Sigmoid colon (tissue), 7 donors: Measurements from ENCODE around the gene FBXL13. TPM values are rescaled to one million over a fixed set of nuclear protein-coding genes. Genes with fewer than 3 reads are reported as not detected.
"Not testable (repeated sequence)": the region's sequence is repeated elsewhere in the genome, so short reads cannot be mapped to it uniquely, and the experiment has no call there.

Experiments used
- DNase-seq: peaks from one replicate; pipeline ENCODE4 v3.0.0-alpha.2; 2019
- H3K27ac ChIP-seq, 4 donors: fragments of 200-600 bp; sonication (generic); one replicate each; pipeline ENCODE4 v1.5.1; 2016 to 2019; ENCODE audit warnings: mild to moderate bottlenecking in 1 of 4
- H3K27me3 ChIP-seq, 3 donors: fragments of 200-600 bp; sonication (generic); one replicate each; pipeline ENCODE4 v1.5.1; 2019; ENCODE audit warnings: mild to moderate bottlenecking in 1 of 3
- H3K36me3 ChIP-seq, 4 donors: fragments of 200-600 bp; sonication (generic); one replicate each; pipeline ENCODE4 v1.5.1; 2016 to 2019
- H3K4me1 ChIP-seq, 4 donors: fragments of 200-600 bp; sonication (generic); one replicate each; pipeline ENCODE4 v1.5.1; 2017 to 2019
- H3K4me3 ChIP-seq, 4 donors: fragments of 200-600 bp; sonication (generic); one replicate each; pipeline ENCODE4 v1.5.1; 2017 to 2019; ENCODE audit warnings: mild to moderate bottlenecking in 2 of 4, moderate library complexity in 1 of 4
- H3K9me3 ChIP-seq, 4 donors: fragments of 200-600 bp in 3 of 4; sonication (generic) in 3 of 4; one replicate each; pipeline versions ENCODE4 v1.5.1 to v1.6.1; 2013 to 2019
- CTCF ChIP-seq, 4 experiments: fragments of 450-650 bp in 3 of 4; fragments of 200-600 bp in 1 of 4; IDR thresholded peaks; one replicate each; pipeline ENCODE4 v1.5.1; 2016 to 2019; ENCODE audit warnings: antibody characterized with exemption in 4 of 4, mild to moderate bottlenecking in 3 of 4, moderate library complexity in 2 of 4
- EP300 ChIP-seq, 4 donors: sonication (generic); formaldehyde crosslinking; IDR thresholded peaks; one replicate each; pipeline ENCODE4 v1.6.1; 2017; ENCODE audit warnings: antibody characterized with exemption in 4 of 4
- POLR2A ChIP-seq, 2 donors: fragments of 450-650 bp; IDR thresholded peaks; one replicate each; pipeline ENCODE4 v1.6.1; 2016; ENCODE audit warnings: antibody characterized with exemption in 2 of 2, mild to moderate bottlenecking in 2 of 2, moderate library complexity in 2 of 2
- POLR2AphosphoS5 ChIP-seq, 4 donors: sonication (generic); formaldehyde crosslinking; IDR thresholded peaks; one replicate each; pipeline ENCODE4 v1.6.1; 2017; ENCODE audit warnings: antibody characterized with exemption in 4 of 4
- WGBS, 2 donors: extraction: QIAGEN DNeasy Blood & Tissue Kit; methylation state at CpG; one replicate each; pipeline ENCODE4 v1.1.7; 2013; 5-methylcytosine and 5-hydroxymethylcytosine counted together
- intact Hi-C: fragments of 100-400 bp; cut with DNase I; formaldehyde crosslinking; loops from one replicate; pipeline ENCODE4 v1.15.1; 2023
- polyA plus RNA-seq, 3 donors: library from polyadenylated mRNA; stranded (reverse); fragments of 200-250 nt; gene quantifications; one replicate each; pipeline ENCODE4 v1.2.3, GENCODE V29; 2013
- total RNA-seq, 4 donors: library from RNA; depleted of rRNA; stranded (reverse); fragments of >200 nt; gene quantifications; one replicate each; pipeline ENCODE4 v1.1.0, GENCODE V29; 2016
- donor health status: healthy with polysubstance abuse.
- donor health status: Bipolar disorder and iron deficiency.
- donor health status: healthy.

The FBXL13 gene
- total and polyA plus RNA-seq, 7 donors, result 0.38 to 3.3 (median 2.5) TPM; not detected in 2

DNA sequence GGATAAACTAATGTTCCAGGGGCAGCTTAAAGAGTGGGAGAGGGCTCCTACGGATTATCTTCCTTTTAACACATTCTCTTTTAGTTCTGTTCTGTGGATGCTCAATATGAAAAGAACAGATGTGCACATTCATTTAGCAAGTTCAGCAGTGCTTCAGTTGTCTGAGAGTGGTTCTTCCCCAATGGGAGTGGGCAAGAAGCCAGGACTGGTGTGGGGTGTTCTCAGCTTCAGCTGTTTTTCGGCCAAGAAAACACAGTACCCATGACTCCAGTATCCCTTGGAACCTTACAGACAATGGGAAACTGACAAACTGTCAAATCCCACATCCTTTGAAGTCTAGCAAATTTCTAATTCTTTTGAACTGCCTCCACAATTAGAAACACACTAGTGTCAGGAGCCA lies 233.3 kb downstream of the FBXL13 start:
- intact Hi-C loops, result no loop called here
- 78 to 92% methylated on average over 2 of the region's 2 CpGs for WGBS, 2 donors
- Histone ChIP-seq H3K36me3 (peaks cover 0 to 5% (median 0%) of the 10 kb centered on the region in 4 donors), H3K4me3 (no peak overlapping the region), H3K27ac (no peak overlapping the region), H3K9me3 (no peaks in the 10 kb centered on the region), H3K4me1 (no peaks in the 10 kb centered on the region), H3K27me3 (no peaks in the 10 kb centered on the region)
- no peak for DNase-seq
- TF ChIP-seq POLR2AphosphoS5 (IDR thresholded peaks at IDR 0.05) (no peak), POLR2A (IDR thresholded peaks at IDR 0.05) (no peak), EP300 (IDR thresholded peaks at IDR 0.05) (no peak), CTCF (IDR thresholded peaks at IDR 0.05) (no peak)

DNA sequence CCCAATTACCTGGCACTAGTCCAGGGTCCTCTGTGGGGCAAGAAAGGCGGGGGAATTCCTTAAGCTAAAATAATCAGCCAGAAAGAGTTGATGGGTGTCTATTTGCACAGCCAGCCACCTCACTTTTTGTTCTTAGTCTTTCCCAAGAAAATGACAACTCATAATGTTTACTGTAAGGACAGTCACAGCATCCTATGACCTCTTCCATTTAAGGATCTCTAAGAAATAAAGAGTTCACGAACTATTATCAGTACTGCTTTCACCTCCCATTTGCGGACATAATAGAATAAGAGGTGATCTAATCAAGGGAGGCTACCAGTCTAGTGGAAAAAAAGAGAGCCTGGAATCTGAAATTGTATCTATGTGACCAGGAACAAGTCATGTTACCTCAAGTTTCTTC lies 234.2 kb downstream of the FBXL13 start:
- H3K36me3 ChIP-seq, result peaks cover 0 to 5% (median 0%) of the 10 kb centered on the region in 4 donors
- no peaks in the 10 kb centered on the region for H3K27me3 ChIP-seq
- 96 to 97% methylated on average over 3 of the region's 3 CpGs for WGBS, 2 donors
- DNase-seq, result no peak
- H3K4me1 ChIP-seq, result no peaks in the 10 kb centered on the region
- H3K4me3 ChIP-seq, result no peak overlapping the region
- H3K9me3 ChIP-seq, result no peaks in the 10 kb centered on the region
- H3K27ac ChIP-seq, result no peak overlapping the region
- intact Hi-C loops, result no loop called here
- TF ChIP-seq EP300 (IDR thresholded peaks at IDR 0.05) (no peak), POLR2A (IDR thresholded peaks at IDR 0.05) (no peak), CTCF (IDR thresholded peaks at IDR 0.05) (no peak), POLR2AphosphoS5 (IDR thresholded peaks at IDR 0.05) (no peak)

- H3K4me1 ChIP-seq, intact Hi-C loops, H3K9me3 ChIP-seq, H3K36me3 ChIP-seq, H3K27ac ChIP-seq, H3K27me3 ChIP-seq, H3K4me3 ChIP-seq, DNase-seq: not testable (repeated sequence)
- WGBS, 2 donors, result 86 to 92% methylated on average over 10 of the region's 10 CpGs
Observed at GRCh38 chr7:102838572-102839101, 236.0 kb downstream of the FBXL13 start.

DNA sequence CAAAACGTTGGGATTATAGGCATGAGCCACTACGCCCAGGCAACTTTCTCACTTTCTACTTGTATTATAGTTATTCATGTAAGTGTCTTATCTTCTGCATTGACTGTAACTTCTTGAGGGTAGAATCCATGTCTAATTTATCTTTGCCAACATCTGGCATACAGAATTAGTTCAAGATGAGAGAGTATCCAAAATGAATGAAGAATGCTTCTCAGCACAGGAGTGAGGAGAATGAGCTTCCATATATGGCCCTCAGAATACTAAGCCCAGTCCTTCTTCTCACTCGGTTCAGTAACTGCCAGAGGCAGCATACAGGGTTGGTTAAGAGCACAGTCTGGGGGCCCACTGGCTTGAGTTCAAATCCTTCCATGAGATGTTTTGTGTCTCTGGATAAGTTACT lies 236.8 kb downstream of the FBXL13 start:
- Histone ChIP-seq H3K4me3 (no peak overlapping the region), H3K27ac (no peak overlapping the region), H3K27me3 (no peaks in the 10 kb centered on the region), H3K4me1 (no peaks in the 10 kb centered on the region), H3K9me3 (no peaks in the 10 kb centered on the region), H3K36me3 (peaks cover 0 to 5% (median 0%) of the 10 kb centered on the region in 4 donors)
- TF ChIP-seq POLR2AphosphoS5 (IDR thresholded peaks at IDR 0.05) (no peak), CTCF (IDR thresholded peaks at IDR 0.05) (no peak), POLR2A (IDR thresholded peaks at IDR 0.05) (no peak), EP300 (IDR thresholded peaks at IDR 0.05) (no peak)
- WGBS, 2 donors, result 87 to 91% methylated on average over 3 of the region's 3 CpGs
- intact Hi-C loops, result no loop called here
- no peak for DNase-seq

DNA sequence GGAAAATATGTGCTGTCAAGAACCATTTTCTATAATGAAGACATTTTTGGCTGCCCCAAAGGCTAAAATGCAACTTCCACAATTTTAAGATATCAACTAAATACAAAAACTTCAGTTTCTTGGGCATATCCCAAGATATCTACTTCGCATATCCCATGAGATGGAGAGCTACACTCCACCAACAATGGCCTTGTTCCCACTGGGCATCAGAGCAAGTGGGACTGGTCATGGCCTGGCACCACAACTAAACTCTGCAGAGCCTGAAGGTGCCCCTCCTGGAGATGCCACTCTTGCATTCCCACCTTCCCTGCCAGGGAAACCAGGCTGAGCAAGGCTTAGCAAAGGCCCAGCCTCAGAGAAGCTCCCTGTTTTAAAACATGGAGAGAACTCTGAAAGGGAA lies 237.6 kb downstream of the FBXL13 start:
- Histone ChIP-seq H3K27me3 (no peaks in the 10 kb centered on the region), H3K9me3 (no peaks in the 10 kb centered on the region), H3K4me1 (no peaks in the 10 kb centered on the region), H3K4me3 (no peak overlapping the region), H3K36me3 (peaks cover 0 to 5% (median 0%) of the 10 kb centered on the region in 4 donors), H3K27ac (peak overlapping the region in 1 of 4 donors; percentile 1)
- intact Hi-C loops, result no loop called here
- no peak for DNase-seq
- TF ChIP-seq CTCF (IDR thresholded peaks at IDR 0.05) (no peak), POLR2A (IDR thresholded peaks at IDR 0.05) (no peak), POLR2AphosphoS5 (IDR thresholded peaks at IDR 0.05) (no peak), EP300 (IDR thresholded peaks at IDR 0.05) (no peak)
- WGBS, 2 donors, result 95 to 98% methylated on average over 1 of the region's 1 CpG
